Epithelial cell of esophagus (primary cell): ENCODE measurements around the gene ING3.

Experiments used
- DNase-seq: peaks from one replicate; pipeline ENCODE4 v3.0.0; 2010; ENCODE audit warnings: low read depth
- H3K4me3 ChIP-seq: 2 replicates; pipeline ENCODE4 v1.5.1; 2011; ENCODE audit warnings: mild to moderate bottlenecking, low read length, control low read depth
- TF ChIP-seq, protein P1 (sequence below): IDR thresholded peaks from 2 replicates; pipeline ENCODE4 v1.5.1; 2011; ENCODE audit warnings: low read depth, mild to moderate bottlenecking, low read length, control low read depth, inconsistent platforms; ENCODE audit not compliant: insufficient read depth; ENCODE audit errors: missing control alignments

ING3 gene

DNA sequence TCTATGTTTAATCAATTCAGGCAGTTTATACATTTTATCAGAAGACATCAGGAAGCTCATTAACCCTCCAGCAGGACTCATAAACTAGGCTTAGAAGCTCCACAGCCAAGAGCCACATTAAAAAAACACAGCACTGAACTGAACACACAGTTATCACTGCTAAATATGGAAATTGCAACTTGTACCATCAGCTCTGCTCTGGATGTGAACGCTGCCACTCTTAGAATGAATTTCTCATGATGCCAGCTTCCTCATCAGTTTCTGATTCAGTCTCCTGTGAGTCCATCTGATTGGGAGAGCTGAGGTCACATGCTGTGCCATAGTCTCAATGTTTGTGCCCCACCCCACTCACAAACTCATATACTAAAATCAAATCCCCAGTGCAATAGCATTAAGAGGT is 17.1 kb upstream of the ING3 start:
- TF ChIP-seq, protein P1, sequence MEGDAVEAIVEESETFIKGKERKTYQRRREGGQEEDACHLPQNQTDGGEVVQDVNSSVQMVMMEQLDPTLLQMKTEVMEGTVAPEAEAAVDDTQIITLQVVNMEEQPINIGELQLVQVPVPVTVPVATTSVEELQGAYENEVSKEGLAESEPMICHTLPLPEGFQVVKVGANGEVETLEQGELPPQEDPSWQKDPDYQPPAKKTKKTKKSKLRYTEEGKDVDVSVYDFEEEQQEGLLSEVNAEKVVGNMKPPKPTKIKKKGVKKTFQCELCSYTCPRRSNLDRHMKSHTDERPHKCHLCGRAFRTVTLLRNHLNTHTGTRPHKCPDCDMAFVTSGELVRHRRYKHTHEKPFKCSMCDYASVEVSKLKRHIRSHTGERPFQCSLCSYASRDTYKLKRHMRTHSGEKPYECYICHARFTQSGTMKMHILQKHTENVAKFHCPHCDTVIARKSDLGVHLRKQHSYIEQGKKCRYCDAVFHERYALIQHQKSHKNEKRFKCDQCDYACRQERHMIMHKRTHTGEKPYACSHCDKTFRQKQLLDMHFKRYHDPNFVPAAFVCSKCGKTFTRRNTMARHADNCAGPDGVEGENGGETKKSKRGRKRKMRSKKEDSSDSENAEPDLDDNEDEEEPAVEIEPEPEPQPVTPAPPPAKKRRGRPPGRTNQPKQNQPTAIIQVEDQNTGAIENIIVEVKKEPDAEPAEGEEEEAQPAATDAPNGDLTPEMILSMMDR = no peak
- H3K4me3 ChIP-seq = no peak overlapping the region
- DNase-seq = no peak

- DNase-seq = no peak
- TF ChIP-seq, protein P1 = no peak
- H3K4me3 ChIP-seq = no peak overlapping the region
These were observed 11.2 kb upstream of the ING3 start for GRCh38 chr7:120939345-120939744.

GRCh38 chr7:120941064-120941463 is 9.5 kb upstream of the ING3 start:
- DNase-seq = peak; percentile 19
- TF ChIP-seq, protein P1 = peak; percentile 11
- no peak overlapping the region for H3K4me3 ChIP-seq

DNA sequence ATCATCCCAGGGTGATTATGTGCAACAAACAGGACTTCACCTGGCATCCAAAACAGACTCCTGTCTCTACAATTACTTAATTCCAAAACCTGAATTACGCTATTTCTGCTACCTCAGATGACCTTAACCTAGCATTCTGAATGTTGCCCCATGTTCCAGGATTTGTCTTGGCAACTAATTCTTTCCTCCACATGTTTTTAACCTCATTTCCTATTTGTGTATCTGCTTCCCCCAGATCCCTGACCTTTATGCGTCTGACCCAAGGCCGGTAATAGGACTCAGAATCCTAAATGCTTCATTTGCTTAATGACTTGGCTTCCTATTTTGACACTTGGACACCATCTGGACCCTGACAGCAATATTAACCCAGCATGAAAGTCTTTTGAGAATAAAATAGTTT is 8.7 kb upstream of the ING3 start:
- no peak for DNase-seq
- TF ChIP-seq, protein P1 = no peak
- H3K4me3 ChIP-seq = no peak overlapping the region

DNA sequence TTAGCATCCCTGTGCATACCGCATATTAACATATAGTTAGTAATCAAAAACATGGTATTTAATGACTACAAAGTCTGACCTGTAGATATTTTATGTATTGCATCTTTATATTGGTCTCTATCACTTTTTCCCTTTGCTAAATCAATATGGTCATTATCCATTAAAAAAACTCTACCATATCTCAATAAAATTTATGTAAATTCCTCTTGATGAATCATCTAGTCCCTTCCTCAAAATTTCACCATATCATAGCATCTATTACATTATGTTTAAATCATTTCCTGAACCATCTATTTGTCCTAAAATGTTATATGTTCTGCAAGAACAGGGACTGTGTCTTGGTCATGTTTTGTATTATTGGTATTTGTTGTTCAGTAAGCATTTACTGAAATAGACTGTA is 7.7 kb upstream of the ING3 start:
- DNase-seq = no peak
- TF ChIP-seq, protein P1 = no peak
- H3K4me3 ChIP-seq = no peak overlapping the region

GRCh38 chr7:120944826-120945562 is 5.6 kb upstream of the ING3 start:
- peak; percentile 38 for DNase-seq
- H3K4me3 ChIP-seq = no peak overlapping the region
- TF ChIP-seq, protein P1 = no peak

DNA sequence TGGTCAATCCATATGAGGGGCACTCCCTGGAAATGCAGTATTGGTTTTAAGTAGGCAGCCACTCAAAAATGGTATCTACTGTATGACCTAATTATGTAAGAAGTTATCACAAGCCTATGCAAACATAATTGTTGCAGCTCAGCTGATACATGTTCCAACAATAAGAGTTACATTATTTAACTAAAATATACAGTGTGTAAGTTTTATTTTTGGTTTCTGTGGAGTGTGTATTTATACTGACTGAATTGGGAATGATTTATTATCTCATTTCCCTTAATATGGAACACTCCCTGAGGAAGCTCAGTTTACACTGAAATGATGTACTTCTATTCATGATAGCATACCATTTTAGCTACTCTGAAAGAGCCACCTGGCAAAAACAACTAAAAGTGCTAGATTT is 2.6 kb upstream of the ING3 start:
- TF ChIP-seq, protein P1 = no peak
- no peak overlapping the region for H3K4me3 ChIP-seq
- no peak for DNase-seq
